Upper lobe of left lung (tissue), 4 donors: ENCODE results near the gene SLC35G6.

ENCODE experiments used
- POLR2A ChIP-seq, 4 donors: fragments of 450-650 bp; IDR thresholded peaks; one replicate each; pipeline ENCODE4 v1.5.1; 2016 to 2017; ENCODE audit warnings: antibody characterized with exemption in 4 of 4, mild to moderate bottlenecking in 2 of 4
- TF ChIP-seq, protein P1 (sequence below), 6 experiments: fragments of 450-650 bp in 4 of 6; fragments of 200-600 bp in 2 of 6; sonication (generic) in 2 of 6; IDR thresholded peaks; one replicate each; pipeline ENCODE4 v1.5.1; 2016 to 2019; ENCODE audit warnings: antibody characterized with exemption in 6 of 6

DNA sequence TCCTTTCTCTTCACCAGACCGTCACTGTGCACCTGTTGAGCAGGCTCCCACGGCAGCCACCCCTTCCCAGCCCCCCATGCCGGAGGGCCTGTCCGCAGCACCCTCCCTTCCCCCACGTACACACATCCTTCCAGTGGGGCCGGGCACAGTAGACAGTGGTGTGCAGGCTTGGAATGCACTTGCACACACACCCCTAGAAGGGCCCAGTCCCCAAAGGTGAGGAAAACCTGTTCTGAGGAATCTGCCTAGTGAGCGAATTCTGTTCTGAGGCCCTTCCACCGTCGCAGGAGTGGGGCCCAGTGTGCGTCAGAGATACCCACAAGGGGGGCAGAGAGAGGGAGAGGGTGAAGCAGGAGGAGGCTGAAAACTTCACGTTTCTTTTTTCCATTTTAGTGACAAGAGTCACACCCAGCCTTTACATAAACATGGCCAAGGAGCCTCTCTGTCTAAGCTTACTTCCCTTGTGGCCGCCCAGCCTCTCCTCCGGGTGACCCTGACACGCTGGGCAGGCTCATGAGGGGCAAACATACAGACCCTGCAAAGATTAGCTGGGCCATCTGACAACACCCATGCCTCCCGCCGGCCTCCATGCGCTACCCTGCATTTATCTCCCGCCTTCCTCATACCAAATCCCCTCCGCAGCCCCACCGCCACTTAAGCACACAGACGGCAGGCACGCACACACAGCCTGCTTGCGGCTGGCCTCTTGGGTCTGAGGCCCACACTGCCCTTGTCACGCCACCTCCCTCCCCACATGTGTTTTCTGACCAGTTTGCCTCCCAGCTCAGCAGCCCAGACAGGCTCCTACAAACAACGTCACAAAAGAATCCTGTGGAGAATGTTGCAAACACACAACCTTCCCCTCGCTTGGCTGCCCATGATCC, 3.6 kb upstream of the SLC35G6 start:
- peak in 2 of 4 donors; percentile 20 to 65 for TF ChIP-seq POLR2A (IDR thresholded peaks at IDR 0.05)
- TF ChIP-seq, protein P1, sequence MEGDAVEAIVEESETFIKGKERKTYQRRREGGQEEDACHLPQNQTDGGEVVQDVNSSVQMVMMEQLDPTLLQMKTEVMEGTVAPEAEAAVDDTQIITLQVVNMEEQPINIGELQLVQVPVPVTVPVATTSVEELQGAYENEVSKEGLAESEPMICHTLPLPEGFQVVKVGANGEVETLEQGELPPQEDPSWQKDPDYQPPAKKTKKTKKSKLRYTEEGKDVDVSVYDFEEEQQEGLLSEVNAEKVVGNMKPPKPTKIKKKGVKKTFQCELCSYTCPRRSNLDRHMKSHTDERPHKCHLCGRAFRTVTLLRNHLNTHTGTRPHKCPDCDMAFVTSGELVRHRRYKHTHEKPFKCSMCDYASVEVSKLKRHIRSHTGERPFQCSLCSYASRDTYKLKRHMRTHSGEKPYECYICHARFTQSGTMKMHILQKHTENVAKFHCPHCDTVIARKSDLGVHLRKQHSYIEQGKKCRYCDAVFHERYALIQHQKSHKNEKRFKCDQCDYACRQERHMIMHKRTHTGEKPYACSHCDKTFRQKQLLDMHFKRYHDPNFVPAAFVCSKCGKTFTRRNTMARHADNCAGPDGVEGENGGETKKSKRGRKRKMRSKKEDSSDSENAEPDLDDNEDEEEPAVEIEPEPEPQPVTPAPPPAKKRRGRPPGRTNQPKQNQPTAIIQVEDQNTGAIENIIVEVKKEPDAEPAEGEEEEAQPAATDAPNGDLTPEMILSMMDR (IDR thresholded peaks at IDR 0.05), result peak in 1 of 6 experiments; percentile 3
